ENCODE data around the gene ATP5F1D.

The ATP5F1D gene

DNA sequence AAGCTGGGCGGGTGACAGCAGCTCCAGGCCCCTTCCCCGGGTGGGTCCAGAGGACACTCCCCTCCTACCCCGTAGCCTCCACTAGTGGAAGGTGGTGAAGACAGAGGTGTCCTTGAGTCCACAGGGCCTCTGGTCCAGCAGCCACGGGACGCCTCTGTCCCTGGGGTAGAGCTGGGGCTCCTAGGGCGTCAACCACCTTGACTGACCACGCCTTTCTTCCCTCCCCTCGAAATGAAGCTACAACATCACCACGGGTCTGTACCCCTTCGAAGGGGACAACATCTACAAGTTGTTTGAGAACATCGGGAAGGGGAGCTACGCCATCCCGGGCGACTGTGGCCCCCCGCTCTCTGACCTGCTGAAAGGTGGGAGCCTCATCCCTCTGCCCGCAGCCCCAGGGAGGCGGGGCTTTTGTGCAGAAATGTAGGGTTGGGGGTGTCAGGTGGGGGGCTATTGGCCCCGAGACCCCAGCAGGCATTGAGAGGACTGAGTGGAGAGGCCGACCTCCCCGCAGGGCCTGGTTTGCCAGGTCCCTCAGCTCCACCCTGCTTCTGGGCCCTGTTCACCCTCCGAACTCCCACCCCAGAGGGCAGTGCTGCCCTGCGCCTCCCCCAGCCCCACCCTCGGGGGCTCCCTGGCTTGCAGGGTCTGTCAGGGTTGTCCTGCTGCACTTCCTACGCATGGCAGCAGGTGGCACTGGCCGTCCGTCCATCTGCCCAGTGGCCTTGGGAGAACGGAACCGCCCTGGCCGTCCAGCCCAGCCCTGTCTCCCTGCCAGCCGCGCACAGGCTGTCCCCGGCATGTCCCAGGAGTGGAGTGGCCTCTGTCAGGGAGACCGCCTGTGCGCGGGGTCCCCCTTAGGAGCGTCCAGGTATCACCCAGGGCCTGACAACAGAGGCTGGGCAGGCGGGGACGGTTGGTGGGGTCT, 20.3 kb upstream of the ATP5F1D start:
- DNase-seq (ENCODE audit: low read depth): no peak

DNA sequence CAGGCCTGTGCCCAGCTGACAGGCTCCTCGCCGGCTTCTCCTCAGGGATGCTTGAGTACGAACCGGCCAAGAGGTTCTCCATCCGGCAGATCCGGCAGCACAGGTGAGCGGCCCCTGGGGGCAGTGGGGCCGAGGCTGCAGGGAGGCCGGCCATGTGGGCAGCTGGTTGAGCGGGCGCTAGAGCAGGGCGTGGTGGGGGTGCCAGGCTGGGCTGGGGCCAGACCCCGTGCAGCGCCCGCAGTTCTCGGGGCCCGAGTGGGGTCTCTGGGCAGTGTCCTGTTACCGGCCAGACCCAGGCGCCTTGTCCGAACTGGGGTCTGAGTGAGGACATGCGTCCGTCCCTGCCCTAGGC, 19.7 kb upstream of the ATP5F1D start:
- no peak for DNase-seq (ENCODE audit: low read depth)

DNA sequence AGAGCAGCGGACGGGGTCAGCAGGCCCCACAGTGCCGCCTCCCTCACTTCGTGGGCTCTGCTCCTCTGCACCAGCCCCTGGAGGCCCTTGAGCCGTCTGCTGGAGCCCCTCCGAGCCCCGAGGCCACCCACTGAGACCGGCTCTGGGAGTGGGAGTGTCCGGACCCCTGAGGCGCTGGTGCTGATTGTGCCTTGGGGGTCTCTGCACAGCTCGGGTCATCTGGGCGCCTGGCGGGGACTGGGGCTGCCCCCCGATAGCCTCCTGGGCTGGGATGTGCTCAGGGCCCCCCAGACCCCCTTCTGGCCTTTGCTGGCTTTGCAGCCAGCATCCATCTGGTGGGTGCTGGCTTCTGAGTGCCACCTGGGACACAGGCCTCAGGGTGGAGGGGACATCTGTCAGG, 19.2 kb upstream of the ATP5F1D start:
- no peak for DNase-seq (ENCODE audit: low read depth)

DNA sequence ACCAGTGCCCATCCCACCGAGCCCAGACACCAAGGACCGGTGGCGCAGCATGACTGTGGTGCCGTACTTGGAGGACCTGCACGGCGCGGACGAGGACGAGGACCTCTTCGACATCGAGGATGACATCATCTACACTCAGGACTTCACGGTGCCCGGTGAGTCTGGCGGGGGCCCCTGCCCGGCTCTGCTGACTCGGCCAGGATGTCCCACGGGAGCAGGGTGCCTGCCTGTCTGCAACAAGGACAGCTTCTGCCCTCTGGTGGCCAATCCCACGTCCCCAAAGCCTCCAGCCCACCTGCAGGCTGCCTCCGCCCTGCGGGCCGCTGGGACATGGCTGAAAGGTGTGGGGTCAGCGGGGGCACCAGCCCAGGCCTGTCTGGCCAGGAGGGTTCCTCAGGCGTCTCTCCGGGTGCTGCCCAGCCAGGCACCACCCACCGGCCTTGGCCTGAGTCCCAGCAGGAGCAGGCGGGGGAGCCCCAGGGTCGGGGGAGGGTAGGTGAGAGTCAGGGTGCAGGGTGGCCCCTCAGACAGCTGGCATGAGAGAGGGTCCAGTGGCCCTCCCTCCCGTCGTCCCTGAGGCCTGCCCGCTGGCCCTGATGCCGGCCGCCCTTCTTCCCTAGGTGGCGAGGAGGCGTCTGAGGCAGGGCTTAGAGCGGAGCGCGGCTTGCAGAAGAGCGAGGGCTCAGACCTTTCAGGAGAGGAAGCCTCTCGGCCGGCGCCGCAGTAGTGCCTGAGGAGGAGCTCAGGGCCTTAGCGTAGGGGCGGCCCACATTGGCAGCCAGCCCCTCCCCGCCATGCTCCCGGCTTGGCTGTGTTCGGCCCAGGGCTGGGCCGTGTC, 18.3 kb upstream of the ATP5F1D start:
- DNase-seq (ENCODE audit: low read depth): no peak

DNA sequence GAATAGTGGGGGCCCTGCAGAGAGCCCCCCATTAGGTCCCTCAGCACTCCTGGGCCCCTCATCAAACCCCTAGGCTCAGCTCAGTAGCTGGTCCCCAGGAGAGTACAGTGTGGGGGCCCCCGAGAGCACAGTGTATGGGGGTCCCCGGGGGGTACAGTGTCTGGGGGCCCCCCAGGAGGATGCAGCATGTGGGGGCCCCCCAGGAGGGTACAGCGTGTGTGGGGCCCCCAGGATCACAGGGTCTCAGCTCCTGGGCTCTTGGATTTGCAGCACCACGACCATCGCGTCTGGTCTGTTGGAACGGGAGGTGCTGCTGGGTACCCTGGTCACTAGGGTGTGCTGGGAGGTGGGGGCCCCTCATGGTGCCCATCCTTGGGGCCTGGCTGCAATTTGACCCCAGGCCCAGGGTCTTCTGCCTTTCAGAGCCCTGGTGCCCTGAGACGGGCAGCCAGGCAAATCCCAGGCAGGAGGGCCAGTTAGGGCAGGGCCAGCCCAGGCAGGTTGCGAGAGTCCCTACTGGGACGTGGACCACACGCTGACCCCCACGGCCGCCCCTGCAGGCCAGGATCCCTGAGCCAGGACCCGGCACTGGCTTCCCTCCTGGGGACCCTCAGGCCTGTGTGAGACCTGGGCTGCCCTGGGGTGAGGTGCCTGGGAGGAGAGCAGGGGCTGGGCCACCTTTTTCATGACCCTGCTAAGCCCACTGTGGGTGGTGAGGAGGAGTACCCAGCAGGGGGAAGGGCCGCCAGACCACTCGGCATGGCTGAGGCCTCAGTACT, 17.3 kb upstream of the ATP5F1D start:
- no peak for DNase-seq (ENCODE audit: low read depth)

DNA sequence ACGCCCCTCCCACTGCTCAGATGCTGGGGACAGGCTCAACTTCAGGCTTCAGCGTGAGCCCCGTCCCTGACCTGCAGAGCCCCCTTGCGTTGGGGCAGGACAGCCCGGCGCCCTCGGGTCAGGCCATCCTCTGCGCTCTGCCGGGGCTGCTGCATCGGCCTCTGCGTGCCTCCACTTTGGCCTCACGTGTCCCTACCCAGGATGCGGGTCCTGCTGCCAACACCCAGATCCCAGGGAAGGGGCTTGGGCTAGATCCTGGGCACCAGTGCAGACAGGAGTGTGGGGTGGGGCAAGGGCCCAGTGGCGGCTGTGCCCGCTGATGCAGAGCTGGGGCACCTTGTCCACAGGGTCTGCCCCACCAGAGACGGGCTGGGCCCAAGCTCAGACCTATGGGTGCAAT, 16.7 kb upstream of the ATP5F1D start:
- DNase-seq (ENCODE audit: low read depth): no peak

DNA sequence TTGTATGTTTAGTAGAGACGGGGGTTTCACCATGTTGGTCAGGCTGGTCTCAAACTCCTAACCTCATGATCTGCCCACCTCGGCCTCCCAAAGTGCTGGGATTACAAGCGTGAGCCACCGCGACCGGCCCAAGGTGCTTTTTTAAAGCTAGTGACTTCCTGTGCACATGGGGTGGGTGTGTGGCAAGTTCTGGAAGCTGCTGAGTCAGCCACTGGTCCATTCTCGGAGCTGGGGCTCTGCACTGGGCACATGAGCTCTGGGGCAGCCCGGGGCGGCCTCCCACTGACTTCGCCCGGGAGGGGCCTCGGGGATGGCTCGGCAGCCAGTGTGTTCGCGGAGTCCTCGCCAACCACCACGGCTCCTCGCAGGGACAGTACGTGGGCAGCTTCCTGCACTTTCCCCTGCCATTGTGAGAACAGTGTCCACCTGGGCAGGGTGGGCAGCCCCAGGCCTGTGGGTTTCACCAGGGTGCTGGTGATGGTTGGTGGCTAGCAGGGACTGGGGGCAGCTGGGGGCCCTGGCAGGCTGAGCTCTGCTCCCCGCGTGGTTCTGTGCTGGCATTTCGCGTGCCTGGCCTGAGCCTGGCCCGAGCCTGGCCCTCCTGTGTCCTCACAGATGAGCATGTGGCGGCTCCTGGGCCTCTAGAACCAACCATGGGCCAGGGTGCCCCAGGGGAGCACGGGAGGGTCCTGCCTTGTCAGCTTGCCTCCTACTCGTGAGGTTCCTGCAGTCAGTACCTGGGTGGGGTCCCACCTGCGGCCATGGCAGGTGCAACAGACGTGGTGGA, 15.9 kb upstream of the ATP5F1D start:
- DNase-seq (ENCODE audit: low read depth): no peak

DNA sequence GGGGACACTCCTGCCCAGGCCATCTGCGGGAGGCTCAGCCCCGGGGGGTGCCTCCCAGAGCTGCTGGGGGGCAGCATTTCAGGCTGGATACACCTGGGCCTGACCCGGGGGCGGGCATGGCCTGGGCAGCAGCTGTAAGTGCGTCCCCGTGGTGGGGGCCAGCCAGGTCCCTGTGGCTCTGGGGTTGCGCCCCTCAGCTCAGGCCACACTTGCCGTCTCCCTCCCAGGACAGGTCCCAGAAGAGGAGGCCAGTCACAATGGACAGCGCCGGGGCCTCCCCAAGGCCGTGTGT, 15.4 kb upstream of the ATP5F1D start:
- DNase-seq (ENCODE audit: low read depth): no peak

DNA sequence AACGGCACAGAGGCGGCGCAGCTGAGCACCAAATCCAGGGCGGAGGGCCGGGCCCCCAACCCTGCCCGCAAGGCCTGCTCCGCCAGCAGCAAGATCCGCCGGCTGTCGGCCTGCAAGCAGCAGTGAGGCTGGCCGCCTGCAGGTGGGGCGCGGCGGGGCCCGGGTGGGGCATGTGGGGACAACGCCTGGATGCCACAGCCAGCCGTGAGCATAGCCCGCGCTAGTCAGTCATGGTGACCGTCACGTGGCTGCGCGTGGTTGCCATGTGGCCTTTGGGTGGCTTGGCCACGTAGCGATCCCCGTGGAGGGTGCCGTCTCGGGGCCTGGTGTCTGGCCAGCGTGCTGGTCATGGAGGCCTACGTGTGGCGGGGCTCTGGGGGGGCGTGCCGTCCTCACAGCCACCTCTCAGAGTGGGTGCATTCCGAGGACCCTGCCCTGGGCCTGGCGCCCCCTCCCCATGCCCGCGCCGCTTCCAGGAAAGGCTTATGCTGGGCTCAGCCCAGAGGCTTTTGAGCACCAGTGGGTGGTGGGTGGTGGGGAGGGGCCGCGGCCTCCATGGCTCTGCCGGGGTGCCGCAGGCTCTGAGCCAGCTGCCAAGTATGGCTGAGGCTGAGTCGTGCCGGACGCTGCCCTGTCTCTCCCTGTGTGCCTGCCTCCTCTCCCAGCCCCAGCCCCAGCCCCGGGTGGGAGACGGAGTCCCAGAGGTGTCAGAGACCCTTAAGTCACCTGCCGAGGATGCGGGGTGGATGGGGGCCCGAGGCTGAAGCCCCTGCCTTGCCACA, 14.8 kb upstream of the ATP5F1D start:
- no peak for DNase-seq (ENCODE audit: low read depth)

DNA sequence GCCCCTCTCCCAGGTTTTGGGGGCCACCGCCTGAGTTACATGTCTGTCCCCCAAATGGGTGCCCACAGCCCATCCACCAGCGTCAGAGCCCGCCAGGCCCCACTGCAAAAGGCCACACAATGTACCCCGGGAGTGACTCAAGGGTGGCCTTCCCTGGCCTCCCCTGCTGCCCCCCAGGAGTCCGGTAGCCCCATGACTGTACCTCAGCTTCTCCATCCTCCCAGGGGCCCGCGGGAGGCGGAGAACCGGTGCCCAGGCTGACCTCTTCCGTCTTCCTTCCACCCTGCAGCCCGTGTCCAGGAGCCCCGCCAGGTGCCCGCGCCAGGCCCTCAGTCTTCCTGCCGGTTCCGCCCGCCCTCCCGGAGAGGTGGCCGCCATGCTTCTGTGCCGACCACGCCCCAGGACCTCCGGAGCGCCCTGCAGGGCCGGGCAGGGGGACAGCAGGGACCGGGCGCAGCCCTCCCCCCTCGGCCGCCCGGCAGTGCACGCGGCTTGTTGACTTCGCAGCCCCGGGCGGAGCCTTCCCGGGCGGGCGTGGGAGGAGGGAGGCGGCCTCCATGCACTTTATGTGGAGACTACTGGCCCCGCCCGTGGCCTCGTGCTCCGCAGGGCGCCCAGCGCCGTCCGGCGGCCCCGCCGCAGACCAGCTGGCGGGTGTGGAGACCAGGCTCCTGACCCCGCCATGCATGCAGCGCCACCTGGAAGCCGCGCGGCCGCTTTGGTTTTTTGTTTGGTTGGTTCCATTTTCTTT, 14.1 kb upstream of the ATP5F1D start:
- no peak for DNase-seq (ENCODE audit: low read depth)

DNA sequence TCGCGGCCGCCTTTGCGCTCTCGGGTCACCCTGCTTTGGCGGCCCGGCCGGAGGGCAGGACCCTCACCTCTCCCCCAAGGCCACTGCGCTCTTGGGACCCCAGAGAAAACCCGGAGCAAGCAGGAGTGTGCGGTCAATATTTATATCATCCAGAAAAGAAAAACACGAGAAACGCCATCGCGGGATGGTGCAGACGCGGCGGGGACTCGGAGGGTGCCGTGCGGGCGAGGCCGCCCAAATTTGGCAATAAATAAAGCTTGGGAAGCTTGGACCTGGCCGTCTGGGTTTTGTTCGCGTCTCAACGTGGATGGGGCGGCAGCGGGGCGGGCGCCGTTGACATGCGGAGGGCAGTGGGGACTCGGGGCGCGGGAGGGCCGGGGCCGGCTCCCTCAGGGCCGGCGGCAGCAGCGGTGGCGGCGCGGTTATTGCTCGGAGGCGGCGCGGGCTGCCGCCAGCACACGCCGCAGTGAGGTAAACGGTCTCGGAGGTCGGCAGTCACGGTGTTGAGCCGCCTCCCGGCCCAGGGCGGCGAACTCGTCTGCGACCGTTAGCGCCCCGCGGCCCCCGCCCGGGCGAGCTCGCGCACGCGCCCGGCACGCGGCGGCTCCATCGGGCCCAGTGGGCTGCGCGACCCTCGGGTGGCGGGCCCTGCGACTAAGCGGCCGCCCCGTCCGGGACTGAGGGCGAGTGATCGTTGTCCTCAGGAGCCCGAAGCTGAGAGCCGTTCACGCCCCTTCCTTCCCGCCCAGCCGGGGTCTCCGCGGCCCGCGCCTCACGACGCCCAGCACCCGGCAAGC, 13.2 kb upstream of the ATP5F1D start:
- DNase-seq (ENCODE audit: low read depth): no peak

DNA sequence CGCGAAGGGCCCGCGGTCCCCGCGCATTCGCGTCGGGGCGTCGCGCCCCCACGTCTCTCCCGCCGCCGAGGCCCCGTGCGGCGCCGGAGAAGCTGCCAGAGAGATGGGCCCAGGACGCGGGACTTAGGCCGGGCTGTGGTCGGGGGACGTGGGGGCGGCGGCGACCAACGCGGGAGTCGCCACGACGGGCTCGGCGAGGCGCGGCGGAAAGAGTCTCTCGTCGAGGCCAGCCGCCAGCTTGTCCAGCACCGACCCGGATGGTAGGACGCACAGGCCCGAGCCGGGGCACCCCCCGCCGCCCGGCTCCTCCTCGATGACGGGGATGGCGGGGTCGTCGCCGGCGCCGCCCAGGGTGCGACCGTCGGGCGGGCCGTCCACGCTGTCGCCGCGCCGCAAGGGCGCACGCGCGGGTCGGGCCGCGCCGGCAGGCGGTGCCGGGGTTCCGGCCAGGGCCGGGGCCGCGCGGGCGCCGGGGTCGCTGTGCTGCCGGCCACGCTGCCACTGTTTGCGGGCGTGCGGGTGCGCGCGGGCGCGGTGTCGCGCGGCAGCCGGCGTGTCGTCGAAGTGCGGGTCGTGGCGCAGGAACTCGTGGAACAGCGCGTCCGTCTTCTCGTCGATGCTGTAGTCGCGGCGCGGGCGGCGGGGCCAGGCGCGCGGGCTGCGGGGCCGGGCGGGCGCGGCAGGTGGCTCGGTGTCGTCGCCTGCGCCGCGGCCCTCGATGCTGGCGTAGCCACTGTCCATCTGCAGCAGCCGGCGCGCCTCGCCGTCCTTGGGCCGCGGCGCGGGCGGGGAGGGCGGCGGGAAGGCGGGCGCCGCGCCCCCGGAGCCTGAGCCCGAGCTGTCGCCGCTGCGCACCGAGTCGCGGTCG, 12.3 kb upstream of the ATP5F1D start:
- DNase-seq (ENCODE audit: low read depth): no peak

DNA sequence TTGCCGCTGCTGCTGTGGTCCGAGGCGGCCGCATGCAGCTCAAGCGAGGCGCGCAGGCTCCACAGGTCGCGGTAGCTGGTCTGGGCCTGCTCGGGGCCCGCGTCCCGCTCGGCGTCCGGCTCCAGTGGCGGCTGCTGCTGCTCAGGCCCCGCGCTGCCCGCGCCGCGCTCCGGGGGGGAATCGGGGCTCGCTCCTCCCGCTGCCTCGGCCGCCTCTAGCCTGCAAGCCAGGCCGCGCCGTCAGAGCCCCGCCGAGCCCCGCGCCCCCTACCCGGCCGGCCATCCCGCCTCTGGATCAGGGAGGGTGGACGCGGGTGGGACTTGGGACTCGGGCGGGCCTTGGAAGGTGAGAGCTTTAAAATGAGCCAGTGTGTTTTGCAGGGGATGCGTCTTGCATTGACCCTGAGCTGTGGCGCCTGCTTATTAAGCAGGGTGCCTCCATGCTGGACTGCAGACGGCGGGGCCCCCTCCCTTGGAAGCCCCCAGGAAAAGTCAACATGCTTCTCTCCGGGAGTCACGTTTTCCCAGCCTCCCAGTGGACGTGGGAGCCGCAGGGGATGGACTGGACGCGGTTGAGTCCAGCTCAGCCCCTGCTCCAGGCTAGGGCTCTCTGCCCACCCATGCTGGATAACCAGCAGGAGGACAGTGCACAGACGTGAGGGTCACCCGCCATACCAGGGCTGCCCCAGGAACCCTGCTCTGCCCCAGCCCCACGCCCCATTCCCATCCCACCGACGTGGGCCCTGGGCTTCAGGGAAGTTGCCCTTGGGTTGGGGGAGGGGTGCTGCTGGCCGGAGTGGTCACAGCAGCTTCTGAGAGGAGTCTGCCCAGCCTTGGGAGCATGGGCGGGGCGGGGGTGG, 11.4 kb upstream of the ATP5F1D start:
- no peak for DNase-seq (ENCODE audit: low read depth)

DNA sequence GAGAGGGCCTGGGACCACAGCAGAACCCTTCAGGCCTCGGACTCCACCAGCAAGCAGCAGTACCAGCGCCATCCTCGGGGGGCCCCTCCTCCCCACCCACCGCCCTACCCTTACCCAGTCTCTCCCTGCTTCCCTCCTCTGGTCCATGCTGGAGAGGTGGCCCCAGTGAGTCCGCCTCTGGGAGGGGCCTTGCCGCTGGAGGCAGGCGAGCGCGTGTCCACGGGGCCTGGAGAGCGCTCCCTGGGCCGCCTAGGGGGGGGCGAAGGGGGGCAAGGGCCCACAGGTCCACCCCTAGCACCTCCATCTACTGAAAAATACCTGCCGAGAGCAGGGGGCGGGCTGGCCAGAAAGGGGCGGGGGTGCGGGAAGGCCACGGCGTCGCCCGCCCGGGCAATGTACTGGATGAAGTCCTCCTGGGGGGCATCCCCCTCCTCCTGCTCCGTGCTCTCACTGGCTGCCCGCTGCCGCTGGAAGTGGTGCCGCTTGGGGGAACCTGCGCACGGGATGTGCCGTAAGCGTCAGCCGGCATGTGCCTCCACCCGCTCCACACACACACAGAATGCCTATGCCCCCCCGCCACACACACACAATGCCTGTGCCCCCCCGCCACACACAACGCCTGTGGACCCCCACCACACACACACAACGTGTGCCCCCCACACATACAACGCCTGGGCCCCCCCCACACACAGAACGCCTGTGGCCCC, 10.6 kb upstream of the ATP5F1D start:
- DNase-seq (ENCODE audit: low read depth): no peak

DNA sequence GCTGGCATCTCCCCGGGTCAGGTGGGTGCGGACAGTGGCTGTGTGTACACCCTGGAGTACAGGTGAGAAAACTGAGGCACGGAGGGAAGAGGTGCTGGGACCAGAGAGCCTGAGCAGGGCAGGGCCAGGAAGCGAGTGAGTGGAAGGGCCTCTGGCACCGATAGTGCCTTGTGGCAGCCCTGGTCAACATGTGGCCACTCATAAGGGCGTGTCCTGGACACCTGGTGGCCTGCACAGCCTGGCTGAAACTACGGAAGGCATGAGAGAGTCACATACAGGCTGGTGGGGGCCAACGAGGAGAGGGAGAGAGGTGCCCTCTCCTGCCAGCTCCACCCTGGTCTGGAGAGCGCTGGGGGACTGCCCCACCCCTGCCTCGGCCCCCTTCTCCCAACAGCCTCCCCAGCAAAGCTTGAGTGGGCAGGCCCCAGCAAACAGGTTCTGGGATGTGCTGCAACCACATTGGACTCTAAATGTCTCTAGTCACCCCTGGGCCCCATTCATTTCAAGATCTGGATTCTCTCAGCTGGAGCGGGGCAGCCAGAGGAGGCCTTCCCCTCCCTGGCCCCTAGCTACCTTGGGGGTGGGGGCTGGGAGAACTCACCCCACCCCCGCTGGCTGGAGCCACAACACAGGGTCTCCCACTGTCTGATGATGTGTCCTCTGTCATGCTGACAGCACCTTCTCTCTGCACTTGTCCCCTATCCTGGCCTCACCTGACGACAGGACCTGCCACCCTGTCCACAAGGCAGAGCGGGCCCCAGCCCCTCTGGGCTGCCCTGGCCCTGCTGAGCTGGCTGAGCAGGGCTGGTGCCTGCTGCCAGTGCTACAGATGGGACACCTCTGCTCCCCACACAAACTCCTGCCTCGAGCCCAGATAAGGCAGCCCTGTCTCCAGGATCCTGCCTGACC, 9.6 kb upstream of the ATP5F1D start:
- DNase-seq (ENCODE audit: low read depth): no peak

DNA sequence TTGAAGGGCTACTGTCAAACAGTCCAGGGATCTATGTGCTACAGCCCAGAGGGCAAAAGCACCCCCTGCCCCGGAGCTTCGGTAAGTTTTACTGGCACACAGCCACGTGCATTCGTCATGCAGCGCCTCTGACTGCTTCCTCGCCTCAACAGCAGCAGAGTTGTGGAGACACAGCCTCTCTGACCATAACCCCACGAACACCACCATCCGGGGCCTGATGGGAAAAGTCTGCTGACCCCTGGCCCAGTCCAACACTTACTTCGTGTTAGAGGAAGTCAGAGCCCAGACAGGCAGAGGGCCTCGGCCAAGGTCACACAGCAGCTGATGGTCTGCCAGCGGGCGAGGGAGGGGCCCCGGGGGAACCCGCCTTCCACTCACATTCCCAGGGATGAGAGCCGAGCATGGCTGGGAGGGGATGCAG, 8.9 kb upstream of the ATP5F1D start:
- no peak for DNase-seq (ENCODE audit: low read depth)
